HTR-8/SVneo (cell line): ENCODE measurements around the gene ZNF92.
"Not testable (repeated sequence)": the region's sequence is repeated elsewhere in the genome, so short reads cannot be mapped to it uniquely, and the experiment has no call there.

ENCODE experiments used
- DNase-seq: peaks from one replicate; pipeline ENCODE4 v3.0.0; 2011; ENCODE audit warnings: low spot score, mixed read lengths; ENCODE audit not compliant: insufficient read length
- FAIRE-seq: peaks from 2 replicates; lab custom pipeline; 2011; peaks lifted over from hg19 to GRCh38; lab: Jason Lieb, UNC

The ZNF92 gene

GRCh38 chr7:65422670-65423069 lies 49.0 kb downstream of the ZNF92 start:
- DNase-seq = no peak
- no peak for FAIRE-seq

DNA sequence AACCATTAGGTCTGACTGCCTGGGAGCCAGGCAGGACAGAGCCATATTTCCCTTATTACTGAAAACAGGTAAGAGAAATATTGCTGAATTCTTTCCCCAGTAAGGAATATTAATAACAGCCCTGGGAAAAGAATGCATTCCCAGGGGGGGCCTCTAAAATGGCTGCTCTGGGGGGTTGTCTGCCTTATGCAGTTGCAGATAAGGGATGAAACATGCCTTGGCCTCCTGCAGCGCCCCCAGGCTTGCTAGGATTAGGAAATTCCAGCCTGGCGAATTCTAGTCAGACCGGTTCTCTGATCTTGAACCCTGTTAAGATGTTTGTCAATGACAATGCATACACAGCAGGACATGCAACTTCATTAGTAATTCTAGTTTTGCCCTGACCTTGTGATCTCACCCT lies 49.6 kb downstream of the ZNF92 start:
- DNase-seq, FAIRE-seq: not testable (repeated sequence)

- DNase-seq (no peak), FAIRE-seq (no peak)
These were observed 56.1 kb downstream of the ZNF92 start for GRCh38 chr7:65429642-65430343.

DNA sequence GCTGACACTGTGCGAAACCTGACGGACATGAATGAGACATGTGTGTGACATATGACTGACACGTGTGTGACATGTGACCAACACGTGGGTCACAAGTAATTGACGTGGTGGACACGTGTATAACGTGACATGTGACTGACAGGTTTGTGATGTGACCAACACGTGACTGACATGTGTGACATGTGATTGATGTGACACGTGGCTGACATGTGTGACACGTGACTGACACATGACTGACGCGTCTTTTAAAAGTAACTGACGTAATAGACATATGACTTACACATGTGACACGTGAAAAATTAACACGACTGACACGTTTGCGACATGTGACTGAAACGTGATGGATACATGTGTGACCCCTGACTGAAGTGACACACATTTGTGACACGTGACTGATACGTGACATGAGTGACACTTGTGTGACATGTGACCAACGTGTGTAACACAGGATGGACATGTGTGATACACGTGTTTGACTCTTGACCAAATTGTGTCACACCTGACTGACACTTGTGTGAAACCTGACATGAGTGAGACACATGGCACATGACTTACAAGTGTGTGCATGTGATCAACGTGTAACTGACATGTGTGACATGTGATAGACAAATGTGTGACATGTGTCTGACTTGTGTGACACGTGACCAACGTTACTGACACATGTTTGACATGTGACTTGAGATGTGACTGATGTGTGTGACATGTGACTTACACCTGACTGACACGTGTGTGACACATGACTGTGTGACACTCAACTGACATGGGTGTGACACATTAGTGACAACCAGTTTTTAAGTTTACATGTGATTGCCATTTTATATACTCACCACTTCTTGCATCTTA lies 56.9 kb downstream of the ZNF92 start:
- FAIRE-seq = peak; percentile 85

GRCh38 chr7:65434307-65434706 lies 60.7 kb downstream of the ZNF92 start:
- FAIRE-seq (no peak), DNase-seq (no peak)

More for the DNA sequence above, 56.9 kb downstream of the ZNF92 start:
- DNase-seq = no peak

DNA sequence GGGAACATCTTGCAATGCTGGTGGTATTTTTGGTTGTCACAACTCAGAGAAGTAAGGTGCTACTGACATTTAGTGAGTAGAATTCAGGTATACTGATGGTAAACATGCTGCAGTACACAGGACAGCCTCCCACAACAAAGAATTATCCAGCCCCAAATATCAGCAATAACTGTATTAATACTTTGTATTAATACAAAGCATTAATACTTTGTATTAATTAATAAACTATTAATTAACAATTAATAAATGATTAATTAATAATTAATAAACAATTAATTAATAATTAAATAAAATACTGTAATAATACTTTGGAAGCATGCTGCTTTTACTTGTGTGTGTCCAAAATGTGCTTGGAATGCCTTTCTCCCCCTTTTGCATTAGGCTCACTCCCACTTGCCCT lies 62.5 kb downstream of the ZNF92 start:
- FAIRE-seq (no peak), DNase-seq (no peak)

DNA sequence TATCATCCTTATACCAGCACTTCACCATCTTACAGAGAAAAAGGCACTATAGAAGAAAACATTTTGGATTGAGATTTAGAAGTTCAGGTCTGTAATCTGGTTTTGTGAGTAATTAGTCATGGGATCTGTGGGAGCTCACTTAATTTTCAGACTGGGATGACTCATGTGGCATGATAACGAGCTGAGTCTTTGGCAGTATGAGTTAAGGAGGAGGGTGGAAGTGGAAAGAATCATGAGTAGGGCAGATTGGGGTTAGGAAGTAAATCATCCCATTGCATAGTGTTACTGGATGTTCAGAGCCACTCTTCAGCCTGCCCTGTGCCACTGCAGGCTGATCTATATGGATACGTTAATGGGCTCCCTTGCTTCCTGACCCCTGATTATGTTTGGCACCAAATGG lies 64.9 kb downstream of the ZNF92 start:
- DNase-seq (no peak), FAIRE-seq (no peak)

DNA sequence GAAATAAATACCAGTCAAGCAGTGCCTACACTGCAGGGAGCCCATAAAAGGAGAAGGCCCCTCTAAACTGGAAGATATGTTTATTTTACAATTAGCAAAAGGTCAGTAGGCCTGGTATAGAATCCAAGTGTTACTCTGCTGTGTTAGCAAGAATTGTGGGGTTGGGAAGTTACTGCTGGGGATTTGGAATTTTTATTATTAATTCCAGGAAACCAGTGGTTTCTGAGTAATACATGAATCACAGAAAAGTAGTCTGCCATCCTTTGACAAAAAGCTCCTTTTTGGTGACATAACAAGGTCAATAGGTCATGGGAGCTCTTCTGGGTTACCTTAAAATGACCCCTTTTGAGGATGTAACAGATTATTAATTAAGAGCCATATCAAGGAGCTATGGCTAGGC lies 67.4 kb downstream of the ZNF92 start:
- DNase-seq = no peak
- FAIRE-seq = no peak

DNA sequence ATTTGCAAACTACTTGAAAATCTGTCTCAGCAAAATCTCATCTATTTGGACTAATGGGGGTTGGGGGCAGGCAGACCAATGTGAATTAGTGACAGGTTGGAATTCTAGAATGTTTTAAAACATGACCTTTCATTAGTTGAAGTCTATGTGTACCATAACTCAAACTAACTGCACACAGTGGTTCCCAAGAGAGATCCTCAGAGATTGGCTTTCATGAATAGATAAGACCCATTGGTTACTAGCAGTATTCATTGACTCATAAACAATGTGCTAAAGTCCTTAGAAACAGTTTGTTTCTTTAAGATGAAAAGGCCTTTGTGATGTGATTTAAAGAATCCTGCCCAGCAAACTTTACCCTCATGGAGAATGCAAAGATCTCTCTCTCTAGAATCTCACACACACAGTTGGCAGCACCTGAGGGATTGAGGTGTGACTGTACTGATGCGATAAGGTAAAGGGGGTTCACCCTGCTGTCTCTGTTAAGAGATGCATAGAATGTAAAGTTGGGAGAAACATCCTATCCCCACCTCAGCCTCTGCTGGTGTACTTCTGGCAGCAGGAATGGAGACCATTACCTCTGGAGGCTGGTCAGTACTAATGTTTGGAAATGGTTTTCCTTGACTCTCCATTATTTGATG lies 70.7 kb downstream of the ZNF92 start:
- DNase-seq = no peak
- no peak for FAIRE-seq

DNA sequence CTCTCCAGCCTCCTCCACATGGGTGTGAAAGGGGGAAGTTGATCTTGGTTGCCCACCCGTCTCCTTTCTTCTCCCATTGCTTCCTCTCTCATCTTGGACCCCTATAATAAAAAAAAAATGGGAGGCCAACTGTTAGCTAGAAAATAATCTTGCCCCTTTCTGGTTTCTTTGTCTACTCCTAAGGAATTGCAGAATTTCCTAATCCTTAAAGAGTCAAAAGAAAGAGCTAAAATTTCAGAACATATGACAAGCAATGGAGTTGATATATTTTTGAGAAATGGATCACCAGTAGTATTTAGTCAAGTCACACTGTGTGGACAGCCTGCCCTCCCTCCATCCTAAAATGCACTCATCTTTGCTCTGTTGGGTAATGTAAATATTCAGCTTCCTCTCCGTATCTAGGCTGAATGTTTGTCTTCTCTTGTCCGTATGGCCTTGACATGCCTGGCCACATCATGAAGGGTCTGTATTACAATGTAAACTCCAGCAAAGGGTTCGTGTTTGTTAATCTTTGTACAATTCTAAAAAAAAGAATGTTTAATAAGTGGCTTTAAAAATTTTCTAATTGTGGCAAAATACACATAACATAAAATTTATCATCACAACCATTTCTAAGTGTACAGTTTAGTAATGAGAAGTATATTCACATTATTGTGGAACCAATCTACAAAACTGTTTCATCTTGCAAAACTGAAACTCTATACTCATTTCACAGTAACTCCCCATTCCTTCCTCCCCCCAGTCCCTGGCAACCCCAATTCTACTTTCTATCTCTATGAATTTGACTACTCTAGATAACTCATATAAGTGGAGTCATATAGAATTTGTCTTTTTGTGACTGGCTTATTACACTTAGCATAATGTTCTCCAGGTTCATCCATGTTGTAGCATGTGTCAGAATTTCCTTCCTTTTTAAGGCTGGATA lies 71.5 kb downstream of the ZNF92 start:
- FAIRE-seq = no peak
- DNase-seq = no peak

DNA sequence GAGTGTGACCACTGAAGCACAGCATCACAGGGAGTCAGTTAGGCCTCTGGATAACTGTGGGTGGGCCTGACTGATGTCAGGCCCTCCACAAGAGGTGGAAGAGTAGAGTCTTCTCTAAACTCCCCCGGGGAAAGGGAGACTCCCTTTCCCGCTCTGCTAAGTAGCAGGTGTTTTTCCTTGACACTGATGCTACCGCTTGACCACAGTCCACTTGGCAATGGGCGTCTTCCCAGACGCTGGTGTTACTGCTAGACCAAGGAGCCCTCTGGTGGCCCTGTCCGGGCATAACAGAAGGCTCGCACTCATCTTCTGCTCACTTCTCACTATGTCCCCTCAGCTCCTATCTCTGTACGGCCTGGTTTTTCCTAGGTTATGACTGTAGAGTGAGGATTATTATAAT lies 73.4 kb downstream of the ZNF92 start:
- not testable (repeated sequence) for DNase-seq, FAIRE-seq

DNA sequence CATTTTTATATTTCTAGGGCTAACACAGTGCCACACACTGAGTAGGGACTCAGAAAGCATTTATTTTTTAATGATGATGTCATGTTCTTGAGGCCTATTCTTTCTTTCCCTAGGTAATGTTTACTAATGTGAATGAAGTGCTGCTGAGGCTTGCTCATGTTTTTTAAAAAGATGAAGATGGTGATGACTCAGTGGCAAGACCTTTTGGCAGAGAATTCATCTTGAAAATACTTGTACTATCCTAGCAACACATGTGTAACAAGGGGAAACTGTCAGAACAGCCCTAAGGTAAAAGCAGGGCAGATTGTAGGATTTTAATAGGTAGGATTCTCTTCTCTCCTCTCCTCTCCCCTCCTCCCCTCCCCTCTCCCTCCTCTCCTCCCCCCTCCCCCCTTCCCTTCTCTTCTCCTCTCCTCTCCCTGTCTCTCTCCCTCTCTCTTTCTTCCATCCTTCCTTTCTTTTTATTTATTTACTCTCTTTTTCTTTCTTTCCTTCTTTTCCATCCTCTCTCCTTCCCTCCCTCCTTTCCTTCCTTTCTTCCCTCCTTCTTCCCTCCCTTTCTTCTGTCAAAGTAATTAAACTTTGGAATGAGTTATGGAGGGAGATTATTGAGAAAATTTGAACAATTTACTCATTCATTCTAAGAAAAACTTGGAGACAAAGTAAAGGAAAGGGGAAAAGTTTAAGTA lies 75.3 kb downstream of the ZNF92 start:
- FAIRE-seq = no peak

DNA sequence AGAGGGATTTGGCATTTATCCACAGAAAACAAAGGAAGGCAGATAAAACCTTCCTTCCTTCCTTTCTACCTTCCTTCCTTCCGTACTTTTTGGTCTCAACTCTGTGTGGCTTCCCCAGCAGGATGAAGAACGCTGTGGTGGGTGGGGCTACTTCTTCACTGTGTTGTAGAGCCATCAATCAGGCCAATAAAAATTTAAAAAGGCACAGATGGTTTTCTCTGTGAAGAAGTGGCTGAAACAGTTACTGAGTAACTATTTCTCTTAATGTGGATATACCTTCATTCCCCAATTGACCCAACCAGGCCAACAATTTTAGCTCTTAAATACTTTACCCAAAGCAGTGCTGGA lies 75.8 kb downstream of the ZNF92 start:
- no peak for FAIRE-seq
- no peak for DNase-seq

More for the DNA sequence above, 75.3 kb downstream of the ZNF92 start:
- DNase-seq = no peak
